RWPE1 (cell line): ENCODE results near the gene NFASC.

ENCODE experiments used
- CTCF ChIA-PET: fragments of 350-600 bp; sonication (Branson Sonifier 250); formaldehyde crosslinking; extraction: SDS; loops from one replicate; lab custom pipeline; 2021; lab: Yijun Ruan, JAX
- POLR2A ChIA-PET: fragments of 400-600 bp; formaldehyde crosslinking; extraction: SDS; loops from one replicate; lab custom pipeline; 2020; ENCODE audit warnings: antibody characterized with exemption; ENCODE audit not compliant: low non-redundant PET; lab: Yijun Ruan, JAX
- DNase-seq: peaks from one replicate; pipeline ENCODE4 v3.0.0; 2012; ENCODE audit warnings: low spot score
- H3K27ac ChIP-seq: fragments of 450-650 bp; 2 replicates; pipeline ENCODE4 v1.5.1; 2017
- TF ChIP-seq, protein P1 (sequence below): fragments of 450-650 bp; conservative IDR thresholded peaks from 2 replicates; pipeline ENCODE4 v1.5.1; 2017; ENCODE audit warnings: low read depth, mild to moderate bottlenecking

Gene NFASC

DNA sequence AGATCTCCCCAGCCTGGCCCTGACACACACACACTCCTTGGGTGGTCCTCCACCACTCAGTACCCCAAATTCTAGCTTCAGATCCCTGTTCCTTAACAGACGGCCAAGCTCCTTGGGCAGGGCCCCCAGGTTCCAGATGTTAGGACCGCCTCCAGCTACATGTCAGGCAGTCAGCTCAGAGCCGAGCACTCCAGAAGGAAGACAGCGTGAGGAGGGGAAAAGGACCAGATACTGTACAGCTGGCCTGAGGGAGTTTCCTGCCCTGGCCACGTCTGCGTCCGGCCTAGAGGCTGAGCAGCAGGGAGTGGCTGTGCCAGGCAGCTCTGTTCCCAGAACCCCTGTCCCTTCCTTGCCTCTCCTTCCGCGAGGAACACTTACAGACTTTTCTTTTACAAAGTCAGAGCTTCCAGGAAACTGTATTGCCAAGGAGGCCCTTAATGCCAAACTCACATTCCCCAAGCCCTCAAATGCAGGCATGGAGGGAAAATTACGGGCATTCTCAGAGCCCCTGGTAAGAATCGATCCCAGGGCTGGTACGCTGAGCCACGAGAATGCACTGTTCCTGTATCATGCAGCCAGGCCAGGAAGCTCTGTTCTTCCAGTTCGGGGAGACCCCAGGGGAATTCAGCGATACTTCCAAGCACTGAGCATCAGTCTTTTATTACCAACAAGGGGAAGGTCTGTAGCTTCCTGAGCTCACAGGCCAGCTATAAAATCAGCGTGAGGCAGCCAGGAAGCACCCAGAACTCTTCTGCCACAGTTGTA lies 127.1 kb downstream of the NFASC start:
- H3K27ac ChIP-seq: no peak overlapping the region
- DNase-seq: no peak
- POLR2A ChIA-PET: no interaction called here
- CTCF ChIA-PET: interaction anchor here (0.6 to 1.9 kb wide), 7 partner anchors 8 to 599 kb away, joined by 3 to 14 read pairs (median 4); no protein-coding TSS in a partner anchor
- TF ChIP-seq, protein P1, sequence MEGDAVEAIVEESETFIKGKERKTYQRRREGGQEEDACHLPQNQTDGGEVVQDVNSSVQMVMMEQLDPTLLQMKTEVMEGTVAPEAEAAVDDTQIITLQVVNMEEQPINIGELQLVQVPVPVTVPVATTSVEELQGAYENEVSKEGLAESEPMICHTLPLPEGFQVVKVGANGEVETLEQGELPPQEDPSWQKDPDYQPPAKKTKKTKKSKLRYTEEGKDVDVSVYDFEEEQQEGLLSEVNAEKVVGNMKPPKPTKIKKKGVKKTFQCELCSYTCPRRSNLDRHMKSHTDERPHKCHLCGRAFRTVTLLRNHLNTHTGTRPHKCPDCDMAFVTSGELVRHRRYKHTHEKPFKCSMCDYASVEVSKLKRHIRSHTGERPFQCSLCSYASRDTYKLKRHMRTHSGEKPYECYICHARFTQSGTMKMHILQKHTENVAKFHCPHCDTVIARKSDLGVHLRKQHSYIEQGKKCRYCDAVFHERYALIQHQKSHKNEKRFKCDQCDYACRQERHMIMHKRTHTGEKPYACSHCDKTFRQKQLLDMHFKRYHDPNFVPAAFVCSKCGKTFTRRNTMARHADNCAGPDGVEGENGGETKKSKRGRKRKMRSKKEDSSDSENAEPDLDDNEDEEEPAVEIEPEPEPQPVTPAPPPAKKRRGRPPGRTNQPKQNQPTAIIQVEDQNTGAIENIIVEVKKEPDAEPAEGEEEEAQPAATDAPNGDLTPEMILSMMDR: no peak

DNA sequence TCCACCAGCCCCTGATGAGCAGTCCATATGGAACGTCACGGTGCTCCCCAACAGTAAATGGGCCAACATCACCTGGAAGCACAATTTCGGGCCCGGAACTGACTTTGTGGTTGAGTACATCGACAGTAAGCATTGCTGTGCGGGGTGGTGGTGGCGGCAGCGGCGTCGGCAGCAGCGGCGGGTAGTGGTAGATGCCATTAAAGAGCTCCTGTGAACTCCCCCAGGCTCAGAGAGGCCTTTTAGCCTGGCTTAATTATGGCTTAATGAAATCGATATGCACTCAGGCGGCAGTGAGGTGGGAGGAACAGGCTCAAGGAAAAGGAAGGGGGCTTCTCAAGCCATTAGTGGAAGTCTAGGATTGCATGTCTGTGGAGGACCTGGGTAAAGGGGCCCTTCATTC lies 130.5 kb downstream of the NFASC start:
- ChIA-PET CTCF (interaction anchor here (1.1 to 2.1 kb wide), 2 partner anchors 12 to 61 kb away, joined by 7 read pairs; no protein-coding TSS in a partner anchor), POLR2A (interaction anchor here (0.6 kb wide), 1 partner anchor 144 kb away, joined by 5 read pairs; no protein-coding TSS in a partner anchor)
- no peak for DNase-seq
- H3K27ac ChIP-seq: no peak overlapping the region
- TF ChIP-seq, protein P1: no peak

DNA sequence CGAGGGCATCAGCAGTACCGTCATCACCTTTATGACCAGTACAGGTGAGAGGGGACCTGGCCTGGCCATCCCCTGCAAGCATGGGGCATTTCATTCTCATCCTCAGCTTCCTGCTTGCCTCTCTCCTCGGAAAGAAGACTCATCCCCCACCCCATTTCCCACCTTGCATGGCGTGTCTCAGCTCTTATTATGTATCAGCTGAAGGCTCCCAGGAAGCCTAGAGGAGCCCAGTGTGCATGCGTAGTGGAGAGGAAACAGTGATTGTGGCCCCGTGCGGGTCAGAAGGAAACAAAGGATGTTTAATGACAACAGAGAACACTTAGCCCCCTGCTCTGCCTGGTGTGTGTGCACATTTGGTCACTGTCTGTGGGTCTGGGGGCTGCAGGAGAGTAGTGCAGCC lies 132.0 kb downstream of the NFASC start:
- ChIA-PET CTCF (interaction anchor here (2.1 kb wide), 2 partner anchors 14 to 59 kb away, joined by 7 to 9 read pairs; no protein-coding TSS in a partner anchor), POLR2A (no interaction called here)
- H3K27ac ChIP-seq: no peak overlapping the region
- TF ChIP-seq, protein P1: no peak
- no peak for DNase-seq

DNA sequence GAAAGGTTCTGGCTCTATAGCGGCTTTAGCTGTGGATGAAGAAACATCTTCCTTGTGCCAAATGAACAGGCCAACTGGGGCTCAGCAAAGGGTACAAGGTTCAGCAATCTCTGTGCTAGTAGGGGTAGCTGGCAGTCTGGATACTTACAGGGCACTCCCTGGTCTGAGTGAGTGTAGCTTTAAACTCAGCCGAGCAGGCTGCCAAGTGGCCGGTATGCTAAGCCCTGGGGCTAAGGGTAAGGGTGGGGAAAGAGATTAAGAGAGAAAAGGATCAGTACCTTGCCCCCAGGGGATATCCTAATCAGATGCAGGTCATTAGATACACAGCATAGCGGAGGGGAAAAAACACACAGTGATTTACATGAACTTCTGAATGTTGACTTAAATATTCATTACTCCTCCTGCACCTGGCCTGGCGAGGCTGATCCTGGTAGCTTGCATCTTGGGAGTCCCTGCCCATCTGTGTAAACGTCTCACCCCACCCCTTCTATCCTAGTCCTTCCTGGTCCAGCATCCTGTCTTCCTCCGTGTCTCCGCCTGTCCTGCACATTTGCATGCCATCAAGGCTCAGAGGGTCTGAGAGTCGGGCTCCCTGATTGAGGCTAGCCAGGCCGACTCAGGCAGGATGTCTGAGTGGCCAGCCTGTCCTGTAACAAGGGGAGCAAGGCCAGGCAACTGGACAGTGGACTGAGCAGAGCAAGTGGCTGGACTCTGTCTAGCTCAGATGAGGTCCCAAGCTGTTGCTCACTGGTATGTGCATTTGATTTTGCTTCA lies 132.9 kb downstream of the NFASC start:
- DNase-seq: no peak
- CTCF ChIA-PET: interaction anchor here (0.6 to 2.1 kb wide), 2 partner anchors 19 to 58 kb away, joined by 4 to 9 read pairs; no protein-coding TSS in a partner anchor
- H3K27ac ChIP-seq: no peak overlapping the region
- POLR2A ChIA-PET: no interaction called here
- TF ChIP-seq, protein P1: no peak

DNA sequence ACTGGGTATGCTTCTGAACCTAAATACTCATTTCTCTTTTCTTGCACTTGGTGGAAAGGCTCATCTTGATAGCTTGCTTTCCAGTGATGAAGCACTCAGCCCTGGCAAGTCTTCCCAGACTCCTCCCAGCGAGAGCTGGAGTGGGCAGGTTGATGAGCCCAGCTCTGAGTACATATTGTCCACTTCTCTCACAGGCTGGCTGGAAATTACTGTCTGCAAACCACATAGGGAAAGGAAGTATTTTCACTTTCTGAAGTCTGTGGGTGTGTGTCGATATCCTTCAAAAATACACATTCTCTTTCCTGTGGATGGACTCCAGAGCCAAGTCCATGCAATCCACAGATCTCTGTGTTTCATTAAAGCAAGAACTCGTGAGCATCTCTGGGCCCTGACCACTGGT lies 133.7 kb downstream of the NFASC start:
- no peak overlapping the region for H3K27ac ChIP-seq
- DNase-seq: no peak
- CTCF ChIA-PET: interaction anchor here (2.1 kb wide), 1 partner anchor 57 kb away, joined by 9 read pairs; no protein-coding TSS in a partner anchor
- TF ChIP-seq, protein P1: no peak
- POLR2A ChIA-PET: no interaction called here

DNA sequence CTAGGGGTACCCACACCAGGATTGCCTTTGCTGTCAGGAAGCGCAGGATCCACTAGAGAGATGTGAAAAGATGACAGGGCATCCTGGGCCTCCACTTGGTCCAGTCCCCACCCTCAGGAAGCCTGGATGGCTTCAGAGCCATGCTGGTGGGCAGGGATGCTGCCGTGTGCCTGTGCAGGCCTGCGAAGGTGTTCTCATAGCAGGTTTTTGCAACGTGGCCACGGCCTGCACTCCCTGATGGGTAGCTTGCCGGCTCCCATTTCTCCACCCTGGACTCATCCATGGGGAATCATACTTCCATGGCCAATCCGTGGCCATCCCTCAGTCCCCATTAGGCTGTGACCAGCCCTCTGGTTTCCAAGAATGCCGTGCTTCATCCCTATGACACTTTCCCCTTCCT lies 138.2 kb downstream of the NFASC start:
- CTCF ChIA-PET: no interaction called here

More for the DNA sequence above, 138.2 kb downstream of the NFASC start:
- TF ChIP-seq, protein P1: no peak
- POLR2A ChIA-PET: no interaction called here
- no peak overlapping the region for H3K27ac ChIP-seq
- no peak for DNase-seq
